HG02852 (cell line): ENCODE data around the gene PRCC.
"Not testable (repeated sequence)": the region's sequence is repeated elsewhere in the genome, so short reads cannot be mapped to it uniquely, and the experiment has no call there.

Source experiments
- ATAC-seq: cut with Tn5 transposase; IDR thresholded peaks from one replicate; pipeline ENCODE4 v1.9.1; 2021; ENCODE audit warnings: mild to moderate bottlenecking, moderate library complexity; ENCODE audit not compliant: unreplicated experiment

Gene PRCC

DNA sequence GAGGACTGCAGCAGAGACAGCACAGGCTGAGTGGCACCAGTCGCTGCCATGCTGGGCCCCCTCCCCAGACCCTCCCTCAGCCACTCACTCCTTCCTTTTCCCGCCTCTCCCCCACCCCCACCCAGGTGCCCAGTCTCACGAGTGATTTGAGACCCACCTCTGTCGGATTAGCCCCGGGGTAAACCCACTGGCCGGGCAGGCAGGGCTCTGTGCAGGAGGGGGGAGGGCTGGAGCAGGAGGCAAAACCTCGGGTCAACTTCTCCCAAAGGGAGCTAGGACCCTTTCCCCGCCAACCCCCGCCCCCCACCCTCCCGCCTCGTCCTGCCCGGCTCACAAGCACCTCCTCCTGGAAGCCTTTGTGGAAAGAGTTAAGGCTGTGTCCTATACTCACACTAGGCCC lies 23.0 kb upstream of the PRCC start:
- ATAC-seq, result no peak

DNA sequence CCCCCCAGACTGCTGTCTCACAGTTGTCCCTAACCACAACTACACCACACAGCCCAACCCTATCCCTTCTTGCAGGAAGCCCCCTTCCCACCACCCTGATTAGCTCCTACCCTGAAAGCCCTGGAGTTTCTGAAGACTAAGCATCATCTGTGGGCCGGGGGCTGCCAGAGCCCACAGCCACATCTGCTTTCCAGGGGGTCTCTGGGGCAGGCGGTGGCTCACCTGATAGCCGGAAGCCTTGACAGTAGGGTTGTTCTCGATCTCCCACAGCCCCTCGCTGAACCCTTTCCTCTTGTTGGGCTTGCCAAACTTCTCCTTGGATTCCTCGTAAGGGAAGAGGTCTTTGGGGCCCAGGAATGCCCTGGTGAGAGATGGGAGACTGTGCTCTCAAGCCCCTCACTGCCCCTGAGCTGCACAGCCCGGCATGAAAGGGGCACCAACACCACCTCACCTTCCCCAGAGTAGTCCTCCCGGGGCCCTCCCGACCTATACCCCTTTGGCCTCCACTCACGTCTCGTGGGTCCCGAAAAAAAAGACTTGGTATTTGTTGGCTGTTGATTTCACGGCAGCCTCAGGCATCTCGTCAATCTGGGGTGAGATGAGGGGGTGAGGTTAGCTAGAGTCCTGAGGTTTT lies 22.4 kb upstream of the PRCC start:
- no peak for ATAC-seq

DNA sequence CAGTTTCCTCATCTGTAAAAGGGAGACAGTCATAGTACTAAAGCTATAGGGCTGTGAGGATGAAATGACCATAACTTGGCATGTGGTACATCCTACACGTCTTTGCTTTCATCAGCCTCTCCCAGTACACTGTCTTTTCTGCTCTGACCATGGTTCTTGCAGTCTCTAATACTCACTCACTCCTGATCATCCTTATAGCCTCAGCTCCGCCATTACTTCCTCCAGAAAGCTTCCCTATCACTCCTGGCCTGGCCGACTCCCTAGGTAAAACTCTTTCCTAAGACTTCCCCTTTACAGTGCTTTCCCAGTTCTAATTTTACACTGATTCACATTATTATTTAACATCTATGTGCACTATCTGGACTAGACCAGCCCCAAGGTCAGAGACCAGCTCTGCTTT lies 21.5 kb upstream of the PRCC start:
- ATAC-seq, result no peak

DNA sequence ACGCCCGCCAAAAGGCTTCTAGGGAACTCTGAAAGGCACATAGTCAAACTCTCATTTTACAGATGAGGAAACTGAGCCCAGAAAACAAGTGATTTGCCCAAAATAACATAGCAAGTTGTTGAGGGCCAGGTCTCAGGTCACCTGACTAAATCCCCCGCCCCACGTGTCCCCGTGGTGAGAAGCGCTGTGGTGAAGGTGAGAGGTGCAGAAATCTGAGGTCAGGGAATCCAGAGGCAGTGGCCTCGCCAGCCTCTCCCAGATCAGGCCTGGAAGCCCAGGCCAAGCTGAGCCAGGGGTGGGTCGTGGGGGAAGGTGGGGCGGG lies 21.0 kb upstream of the PRCC start:
- ATAC-seq, result no peak

DNA sequence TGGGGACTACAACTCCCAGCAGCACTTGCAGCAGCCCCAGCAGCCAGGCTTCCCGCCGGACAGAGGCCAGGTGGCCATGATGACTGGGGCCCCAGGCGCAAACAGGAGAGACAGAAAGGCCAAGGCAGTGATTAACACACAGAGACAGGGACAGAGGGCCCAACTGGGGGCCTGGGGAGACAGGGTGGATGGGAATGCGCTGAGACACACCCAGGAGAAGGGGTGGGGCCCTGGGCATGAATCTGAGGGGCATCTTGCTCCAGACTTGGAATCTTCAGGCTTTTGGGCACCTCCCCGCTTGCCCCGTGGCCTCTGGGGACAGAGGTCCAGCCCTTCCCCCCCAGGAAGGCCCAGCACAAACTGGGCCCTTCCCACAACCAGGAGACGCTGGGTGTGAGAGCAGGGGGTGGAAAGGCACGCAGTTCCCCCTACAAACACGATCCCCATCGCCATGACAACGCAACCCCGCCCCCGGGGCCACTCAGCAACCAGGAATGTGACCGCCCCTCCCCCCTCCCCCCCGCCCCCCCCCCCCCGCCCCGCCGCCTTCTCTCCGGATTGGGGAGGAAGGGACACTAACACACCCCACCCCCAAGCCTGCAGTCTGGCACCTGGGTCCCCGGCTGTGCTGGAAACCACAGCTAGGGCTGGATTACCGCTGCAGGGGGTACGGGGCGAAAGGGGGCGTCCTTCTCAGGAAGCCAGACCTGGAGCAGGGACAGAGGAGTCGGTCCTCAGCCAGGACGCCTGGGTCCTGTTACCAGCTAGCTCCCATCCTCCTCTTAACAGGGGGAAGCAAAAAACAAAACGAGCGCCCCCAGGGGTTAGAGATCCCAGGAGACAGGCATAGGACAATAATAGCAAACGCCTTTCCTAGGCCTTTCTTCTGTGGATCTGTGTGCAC lies 20.4 kb upstream of the PRCC start:
- no peak for ATAC-seq

DNA sequence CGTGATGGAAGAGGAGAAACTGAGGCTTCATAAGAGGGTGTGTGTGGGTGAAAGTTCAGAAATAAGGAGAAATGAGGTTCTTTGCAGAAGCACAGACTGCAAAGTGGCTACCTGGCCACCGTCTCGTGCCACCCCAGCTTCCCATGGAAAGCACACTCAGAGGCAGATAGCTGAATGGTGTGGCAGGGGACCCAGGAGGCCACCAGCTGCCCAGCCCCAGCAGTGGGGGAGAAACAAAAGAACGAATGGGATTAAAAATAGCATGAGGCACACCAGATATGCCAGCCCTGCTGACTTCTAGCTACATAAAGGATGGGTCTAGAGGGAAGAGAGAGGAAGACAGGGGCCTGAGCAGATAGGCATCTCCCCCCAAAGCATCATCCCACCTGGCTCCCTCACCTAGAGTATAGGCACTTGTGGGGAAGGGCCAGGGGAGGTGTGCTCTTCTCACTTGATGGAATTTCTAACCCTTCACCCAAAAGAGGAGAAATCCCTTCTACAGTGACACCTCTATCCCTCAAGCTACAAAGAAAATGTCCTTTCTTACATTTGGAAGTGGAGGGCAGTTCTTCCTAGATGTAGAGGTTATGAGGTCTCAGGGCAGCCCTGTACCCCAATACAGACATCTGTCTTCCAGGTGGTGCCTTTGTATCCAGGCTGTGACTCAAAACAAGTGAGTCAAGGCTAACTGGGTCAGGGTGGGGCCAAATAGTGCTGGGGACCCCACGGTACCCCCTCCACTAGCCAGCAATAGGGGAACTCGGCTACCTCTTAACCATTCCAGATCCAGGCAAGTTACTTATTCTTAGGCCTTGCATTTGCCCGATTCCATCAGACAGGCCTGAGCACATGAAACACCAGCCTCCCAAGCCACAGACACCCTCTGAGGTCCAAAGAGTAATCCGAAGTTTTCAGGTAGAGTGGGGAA lies 19.3 kb upstream of the PRCC start:
- no peak for ATAC-seq

DNA sequence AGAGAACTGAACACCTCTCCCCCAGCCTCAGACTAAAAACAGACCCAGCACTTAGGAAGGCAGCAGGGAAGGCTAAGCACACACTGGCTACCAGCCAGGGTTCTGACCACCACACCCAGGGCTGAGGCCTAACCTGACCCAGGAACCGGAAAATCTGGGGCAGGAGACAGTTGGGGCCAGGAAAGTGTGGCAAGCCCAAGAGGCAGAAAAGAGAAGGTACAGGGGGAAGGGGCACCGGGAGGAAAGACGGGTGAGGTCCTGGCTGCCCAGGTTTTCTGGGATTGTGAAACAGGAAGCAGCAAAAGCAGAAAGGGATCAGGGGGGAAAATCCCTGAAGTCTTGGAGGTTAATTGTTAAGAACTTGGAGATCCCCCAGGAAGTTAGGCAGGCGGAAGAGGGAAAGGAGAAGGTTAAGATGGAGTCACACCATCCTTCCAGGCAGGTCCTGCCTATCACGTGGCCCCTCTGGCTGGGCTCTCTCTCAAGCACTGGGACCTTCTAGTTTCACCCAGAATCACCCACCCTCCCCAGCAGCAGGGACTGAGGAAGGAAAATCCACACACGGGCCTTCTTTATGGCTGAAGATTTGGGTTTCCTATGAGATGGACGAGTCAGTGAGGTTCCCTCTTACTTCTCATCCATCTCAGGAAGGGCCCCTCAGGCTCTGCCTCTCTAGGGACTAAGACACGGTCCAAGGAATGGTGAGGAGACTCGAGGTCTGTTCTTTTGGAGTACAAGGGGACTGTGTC lies 18.5 kb upstream of the PRCC start:
- no peak for ATAC-seq

DNA sequence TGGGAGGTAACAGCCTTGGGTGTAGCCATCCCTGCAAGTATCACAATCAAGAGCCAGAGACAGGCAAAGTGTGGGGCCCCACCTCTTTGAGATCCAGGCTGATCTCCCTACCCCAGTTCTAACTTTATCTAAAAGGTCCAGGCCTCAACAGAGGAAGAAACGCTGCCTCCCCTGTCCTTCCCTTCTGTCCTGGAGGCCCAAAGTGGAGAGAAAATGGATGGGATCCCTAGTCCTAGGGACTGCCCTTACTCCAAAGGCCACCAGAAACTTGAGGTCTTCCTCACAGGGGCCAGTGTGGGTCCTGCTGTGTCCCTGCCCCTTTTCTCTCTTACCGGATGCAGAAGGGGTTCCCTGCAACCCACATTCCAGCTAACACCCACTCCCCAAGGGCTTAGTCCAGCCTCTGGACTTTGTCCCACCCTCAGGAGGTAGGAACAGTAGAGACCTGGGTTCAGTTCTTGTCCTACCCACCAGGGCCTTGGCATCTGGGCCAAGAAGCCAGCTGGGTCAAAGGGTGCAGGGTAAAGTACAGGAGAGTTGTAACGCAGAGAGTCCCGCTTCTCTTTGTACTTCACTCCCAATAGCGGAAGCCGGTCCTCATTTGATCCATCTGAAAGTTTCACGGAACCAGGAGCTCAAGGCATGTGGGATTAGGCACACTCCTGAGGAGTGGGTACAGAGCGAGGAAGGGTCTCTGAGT lies 17.8 kb upstream of the PRCC start:
- no peak for ATAC-seq

DNA sequence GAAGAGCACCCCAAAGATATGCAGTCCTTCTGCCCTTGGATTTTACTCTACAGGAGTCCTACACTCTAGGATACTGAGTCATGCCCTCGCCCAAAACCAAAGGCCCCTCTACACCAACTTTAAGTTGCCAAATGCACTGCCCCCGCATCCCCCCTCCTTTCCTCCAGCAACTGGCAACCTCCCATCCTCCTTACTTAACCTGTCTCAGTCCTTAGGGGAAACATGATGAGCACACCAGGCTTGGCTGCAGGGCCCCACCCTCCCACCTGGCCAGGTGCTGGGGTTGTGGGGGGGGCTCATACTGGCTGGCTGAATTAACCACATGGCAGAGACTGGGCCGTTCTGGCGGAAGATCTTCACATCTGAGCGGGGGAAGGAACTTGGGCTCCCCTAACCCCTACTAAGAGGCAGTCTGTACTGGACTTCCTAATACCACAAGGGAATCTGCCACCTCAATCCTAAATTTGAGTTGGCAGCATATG lies 17.1 kb upstream of the PRCC start:
- ATAC-seq, result no peak

DNA sequence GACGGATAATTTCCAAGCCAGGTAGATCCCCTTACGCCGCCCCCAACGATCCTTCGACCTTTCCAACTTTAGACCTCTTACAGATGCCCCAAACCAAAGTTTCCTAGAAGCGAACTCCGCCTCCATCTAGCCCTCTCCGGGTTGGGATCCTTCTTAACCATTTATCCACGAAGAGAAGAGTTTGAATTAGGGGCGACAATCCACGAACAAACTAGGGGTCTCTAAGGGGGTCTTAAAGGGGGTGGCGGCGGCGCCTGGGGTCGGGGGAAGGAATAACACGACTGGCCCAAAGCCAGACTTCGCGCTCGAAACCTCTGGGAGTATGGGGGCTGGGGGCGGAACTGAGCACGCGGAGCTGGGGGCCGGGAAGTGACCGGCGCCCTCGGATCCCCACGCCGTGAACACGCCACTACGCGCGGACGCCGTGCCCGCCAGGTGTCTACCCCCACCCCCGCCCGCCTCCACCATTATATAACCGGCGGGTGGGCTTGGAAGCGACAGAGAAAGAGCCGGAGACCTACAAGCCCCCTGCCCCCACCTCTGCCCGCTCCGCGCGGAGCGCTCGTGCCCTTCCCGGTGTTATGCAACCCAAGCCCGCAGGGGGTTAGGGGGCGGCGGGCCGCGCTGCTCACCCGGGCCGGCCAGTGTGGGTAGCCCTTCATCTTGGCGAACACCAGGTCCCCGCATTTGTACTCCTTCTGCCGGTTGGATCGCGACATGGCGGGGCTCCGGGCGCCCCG lies 16.5 kb upstream of the PRCC start:
- ATAC-seq, result peak; percentile 18

DNA sequence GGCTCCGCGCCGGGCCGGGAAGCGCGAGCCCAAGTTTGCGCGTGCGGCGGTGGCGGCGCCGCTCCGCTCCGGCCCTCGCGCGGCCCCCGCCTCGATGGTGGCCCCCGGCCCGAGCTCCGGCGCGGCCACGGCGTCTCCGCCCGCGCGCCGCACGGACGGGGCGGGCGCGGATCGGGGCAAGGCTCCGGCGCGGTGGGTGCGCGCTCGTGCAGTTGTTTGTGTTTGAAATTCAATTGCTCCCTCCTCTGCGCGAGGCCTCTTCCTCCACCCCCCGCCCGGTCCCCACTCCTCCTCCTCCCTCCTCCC lies 15.9 kb upstream of the PRCC start, which contains the start of gene HDGF:
HDGF (minus strand) TSS at position 225 of the 306 bp plus-strand sequence. CDS start 246 bp downstream, outside the sequence.
- ATAC-seq, result peak; percentile 18

DNA sequence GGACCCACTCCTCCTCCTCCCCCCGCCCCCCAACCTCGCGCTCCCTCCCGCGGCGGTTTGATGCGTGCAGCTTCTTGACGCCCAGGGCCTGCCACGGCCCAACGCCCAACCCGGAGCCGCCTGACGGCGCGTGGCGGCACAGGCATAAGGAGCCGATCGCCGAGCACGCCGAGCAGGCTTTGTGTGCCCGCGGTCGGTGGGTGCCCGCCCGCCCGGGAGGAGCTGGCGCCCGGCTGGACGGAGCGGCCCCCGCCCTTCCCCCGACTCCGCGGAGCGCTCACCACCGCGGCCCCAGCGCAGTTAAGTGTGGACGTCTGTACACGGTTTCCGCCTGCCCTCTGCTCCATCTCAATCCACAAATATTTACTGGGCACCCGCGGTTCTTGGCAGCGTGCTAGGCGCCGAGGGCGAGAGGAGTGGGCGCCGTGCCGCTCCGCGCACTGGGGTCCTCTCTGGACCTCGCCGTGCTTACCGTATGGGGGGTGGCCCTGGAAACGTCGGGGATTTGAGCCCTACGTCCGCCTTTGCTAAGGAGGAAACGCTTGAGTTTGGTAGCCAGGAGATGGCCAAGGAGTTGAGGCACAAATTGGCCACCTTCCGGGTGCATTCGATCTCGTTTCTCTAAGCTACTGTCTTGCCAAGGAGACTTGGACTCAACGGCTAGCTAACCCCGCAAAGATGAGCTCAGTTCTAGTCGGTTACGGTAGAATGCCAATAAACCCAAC lies 15.4 kb upstream of the PRCC start:
- ATAC-seq, result peak; percentile 58

DNA sequence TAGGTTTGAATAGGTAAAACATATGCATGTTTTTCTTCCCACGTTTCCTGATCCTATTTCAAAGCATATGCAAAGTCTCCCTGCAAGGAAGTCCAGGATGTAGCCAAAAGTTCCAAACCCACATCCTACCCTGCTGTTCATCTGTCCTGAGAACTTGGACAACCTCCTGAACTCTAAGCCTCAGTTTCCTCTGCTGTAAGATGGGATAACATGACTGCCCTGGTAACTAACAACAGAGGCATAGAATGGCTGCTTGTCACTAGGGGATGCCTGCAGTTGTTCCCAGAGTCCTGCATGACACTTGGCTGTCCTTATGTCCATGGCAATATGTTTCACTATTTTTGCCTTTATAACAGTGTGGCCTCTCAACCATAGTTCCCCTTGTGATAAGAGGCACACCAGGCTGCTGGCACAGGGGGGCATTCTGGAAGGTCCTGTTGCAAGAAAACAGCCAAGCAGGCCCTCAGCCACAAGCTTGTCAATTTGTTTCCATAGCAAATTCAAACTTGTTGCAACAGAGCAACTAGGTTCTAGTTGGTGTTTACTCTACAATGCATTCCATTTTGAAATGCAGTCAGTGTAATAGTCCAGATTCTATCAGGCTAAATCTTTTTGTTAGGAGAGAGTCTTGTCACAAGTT lies 14.4 kb upstream of the PRCC start:
- ATAC-seq, result no peak

DNA sequence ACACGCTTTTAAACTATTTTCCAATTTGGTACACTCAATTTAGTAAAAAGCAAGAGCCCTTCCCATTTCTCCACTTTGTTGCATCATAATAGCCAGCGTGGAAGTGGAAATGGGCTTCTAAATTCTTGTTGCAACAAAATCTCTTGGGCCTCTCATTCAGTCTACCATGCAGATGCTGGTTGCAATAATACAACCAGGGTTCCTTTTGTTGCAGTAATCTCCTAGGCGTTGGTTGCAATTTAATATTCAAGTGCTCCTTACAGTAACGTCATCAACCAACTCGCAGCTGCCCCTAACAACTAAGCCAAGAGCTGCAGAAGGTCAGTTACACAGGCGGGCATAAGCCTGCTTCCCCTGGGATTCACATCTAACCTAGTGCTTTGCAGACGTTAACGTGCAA lies 13.1 kb upstream of the PRCC start:
- no peak for ATAC-seq

DNA sequence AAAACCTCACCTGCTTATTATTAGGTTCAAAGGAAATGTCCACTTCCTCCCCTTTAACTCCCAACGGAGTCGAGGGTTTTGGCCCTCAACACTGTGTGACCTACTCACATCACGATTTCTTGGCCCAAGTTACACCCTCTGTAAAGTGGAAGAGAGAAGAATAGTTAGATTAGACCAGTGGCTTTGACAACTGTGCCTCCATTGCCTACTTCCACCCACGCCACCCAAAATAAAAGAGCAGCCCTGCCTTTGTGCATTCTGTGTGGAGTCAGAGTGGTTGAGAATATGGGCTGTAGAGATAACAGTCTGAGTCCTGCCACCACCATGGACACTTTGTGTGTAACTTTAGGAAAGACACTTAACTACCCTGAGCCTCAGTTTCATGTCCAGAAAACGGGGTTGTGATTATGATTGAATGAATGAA lies 11.8 kb upstream of the PRCC start:
- no peak for ATAC-seq

DNA sequence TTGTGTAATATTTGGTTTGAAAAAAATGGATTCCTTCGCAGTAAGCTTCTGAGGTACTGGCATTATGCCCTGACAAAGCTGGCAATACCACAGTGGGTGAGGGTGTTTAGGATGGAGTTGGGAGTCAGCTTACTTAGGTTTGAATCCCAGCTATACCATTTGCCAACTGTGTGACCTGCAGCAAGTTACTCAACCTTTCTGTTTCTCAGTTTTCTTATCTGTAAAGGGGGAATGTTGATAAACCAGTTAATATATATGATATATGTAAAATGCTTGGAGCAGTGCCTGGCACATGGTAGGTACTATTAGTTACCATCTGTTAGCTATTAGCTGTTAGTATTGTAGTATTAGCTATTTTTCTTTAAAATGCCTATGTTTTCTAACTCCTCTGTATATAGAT lies 11.0 kb upstream of the PRCC start:
- no peak for ATAC-seq

DNA sequence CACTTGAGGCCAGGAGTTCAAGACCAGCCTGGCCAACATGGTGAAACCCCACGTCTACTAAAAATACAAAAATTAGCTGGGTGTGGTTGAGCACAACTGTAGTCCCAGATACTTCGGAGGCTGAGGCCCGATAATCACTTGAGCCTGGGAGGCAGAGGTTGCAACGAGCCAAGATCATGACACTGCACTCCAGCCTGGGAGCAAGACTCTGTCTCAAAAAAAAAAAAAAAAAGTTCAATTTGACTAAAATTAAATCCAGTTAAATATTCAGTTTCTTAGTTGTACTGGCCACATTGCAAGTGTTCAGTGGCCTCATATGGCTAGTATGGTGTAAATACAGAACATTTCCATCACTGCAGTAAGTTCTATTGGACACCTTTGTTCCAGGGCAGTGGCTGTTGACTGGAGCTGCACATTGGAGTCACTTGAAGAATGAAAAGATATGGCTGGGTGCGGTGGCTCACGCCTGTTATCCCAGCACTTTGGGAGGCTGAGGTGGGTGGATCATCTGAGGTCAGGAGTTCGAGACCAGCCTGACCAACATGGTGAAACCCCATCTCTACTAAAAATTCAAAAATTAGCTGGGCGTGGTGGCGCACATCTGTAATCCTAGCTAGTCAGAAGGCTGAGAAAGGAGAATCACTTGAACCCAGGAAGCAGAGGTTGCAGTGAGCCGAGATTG lies 9.6 kb upstream of the PRCC start:
- ATAC-seq, result not testable (repeated sequence)
